Retinal pigment epithelial cell (primary cell): ENCODE data around the gene RAD21L1.

Experiments used
- DNase-seq: peaks from one replicate; pipeline ENCODE4 v3.0.0-alpha.2; 2010; ENCODE audit warnings: low read depth
- H3K4me3 ChIP-seq: 2 replicates; pipeline ENCODE4 v1.5.1; 2011; ENCODE audit warnings: mild to moderate bottlenecking, low read length, control low read depth, moderate library complexity
- CTCF ChIP-seq: conservative IDR thresholded peaks from 2 replicates; pipeline ENCODE4 v1.5.1; 2011; ENCODE audit warnings: low read depth, low read length, control low read depth, inconsistent platforms

The RAD21L1 gene

DNA sequence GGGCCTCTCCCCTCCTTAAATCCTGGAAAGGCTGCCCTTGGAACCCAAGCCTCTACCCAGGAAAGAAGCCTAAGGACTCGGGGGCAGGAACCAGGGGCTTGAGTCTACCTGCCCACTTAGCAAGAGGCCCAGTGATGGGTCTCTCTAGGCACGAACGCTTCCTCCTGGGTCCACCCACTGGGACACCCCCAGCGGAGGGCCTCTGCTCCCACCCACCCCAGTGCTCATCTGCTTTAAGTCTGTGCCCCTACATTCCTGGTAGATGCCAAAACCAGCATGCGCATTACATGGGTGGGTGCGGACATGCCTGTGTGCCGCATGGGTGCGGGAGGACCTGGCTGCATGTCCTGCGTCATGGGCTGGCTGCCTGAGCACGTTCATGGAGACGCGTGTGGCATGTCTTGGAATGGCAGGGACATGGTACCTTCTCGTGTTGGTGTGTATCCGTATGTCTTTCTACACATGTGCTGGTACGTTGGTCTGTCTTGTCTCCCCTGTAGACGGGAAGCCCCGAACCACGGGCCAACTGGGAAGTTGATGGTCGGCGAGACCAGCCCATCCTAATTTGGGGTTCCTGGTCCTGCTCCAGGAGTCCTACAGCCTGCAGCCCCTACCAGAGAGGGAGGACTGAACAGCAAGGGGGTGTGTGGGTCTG is 69.6 kb downstream of the RAD21L1 start:
- DNase-seq: no peak
- no peak for TF ChIP-seq CTCF

DNA sequence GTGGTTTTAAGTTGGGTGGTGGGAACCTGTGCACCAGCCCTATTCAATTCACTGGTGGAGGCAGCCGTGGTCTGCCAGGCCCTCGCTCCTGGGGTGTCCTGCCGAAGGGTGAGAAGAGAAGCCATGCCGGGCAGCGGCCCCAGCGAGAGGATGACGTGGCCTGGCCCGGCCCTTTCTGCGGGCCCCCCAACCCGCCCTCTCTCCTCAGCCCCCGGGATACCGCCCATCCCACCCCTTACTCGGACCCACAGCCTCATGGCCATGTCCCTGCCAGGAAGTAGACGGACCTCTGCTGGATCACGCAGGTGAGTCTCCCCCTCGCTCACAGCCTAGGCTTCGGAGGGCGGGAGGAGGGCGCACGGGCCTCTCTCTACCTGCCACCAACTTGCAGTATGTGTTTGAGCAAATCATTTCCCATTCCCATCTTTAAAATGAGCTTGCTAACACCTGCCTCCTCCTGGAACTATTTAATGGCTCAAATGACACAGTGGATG is 70.3 kb downstream of the RAD21L1 start:
- H3K4me3 ChIP-seq: no peak overlapping the region
- TF ChIP-seq CTCF: no peak
- no peak for DNase-seq

More for the DNA sequence above, 69.6 kb downstream of the RAD21L1 start:
- H3K4me3 ChIP-seq: no peak overlapping the region

DNA sequence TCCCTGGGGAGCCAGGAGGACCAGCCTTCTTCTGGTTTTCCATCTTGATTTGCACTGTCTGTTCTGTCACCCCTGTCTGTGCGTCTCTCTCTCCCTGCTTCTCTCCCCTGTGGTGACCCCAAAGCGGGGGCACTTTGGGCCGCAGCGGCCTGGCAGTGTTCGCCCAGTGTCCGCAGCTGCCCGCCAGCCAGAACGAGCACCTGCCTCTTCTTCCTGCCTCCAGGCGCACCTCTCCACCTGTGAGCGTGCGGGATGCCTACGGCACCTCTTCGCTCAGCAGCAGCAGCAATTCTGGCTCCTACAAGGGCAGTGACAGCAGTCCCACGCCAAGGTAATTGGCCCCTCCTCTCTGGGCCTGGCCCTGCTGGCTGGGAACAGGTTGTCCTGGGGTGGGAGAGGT is 71.1 kb downstream of the RAD21L1 start:
- no peak for DNase-seq
- no peak for TF ChIP-seq CTCF

GRCh38 chr20:1297486-1297885 is 71.6 kb downstream of the RAD21L1 start:
- no peak for TF ChIP-seq CTCF
- DNase-seq: no peak

More for the DNA sequence above, 71.1 kb downstream of the RAD21L1 start:
- no peak overlapping the region for H3K4me3 ChIP-seq

GRCh38 chr20:1298166-1298565 is 72.3 kb downstream of the RAD21L1 start:
- no peak overlapping the region for H3K4me3 ChIP-seq

More at GRCh38 chr20:1297486-1297885, 71.6 kb downstream of the RAD21L1 start:
- H3K4me3 ChIP-seq: no peak overlapping the region

DNA sequence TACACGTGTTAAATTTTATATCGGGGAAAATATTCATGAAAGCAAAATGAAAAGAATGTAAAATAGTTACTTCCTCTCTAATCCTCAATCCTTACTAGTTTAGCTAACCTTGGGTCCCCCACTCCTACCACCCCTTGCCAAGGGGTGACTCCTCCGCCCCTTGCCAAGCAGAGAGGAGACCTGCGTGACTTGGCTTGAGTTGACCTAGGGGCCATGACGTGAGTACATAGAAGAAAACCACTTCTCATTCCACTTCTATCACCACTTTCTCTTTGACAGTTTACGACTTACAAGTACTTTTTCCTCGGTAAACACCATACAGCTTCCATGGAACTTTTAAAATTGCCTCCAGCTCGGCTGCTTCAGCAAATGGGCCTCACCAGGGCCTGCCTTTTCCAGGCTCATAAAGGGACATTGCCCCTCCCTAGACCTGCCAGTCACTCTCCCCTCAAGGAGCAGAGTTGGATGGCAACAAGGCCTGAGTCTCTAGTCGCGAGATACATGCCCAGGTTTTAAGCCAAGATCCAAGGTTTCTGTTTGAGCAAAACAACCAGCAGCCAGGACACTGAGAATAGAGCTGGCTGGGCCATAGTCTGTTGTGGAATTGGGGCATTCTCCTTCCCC is 73.2 kb downstream of the RAD21L1 start:
- TF ChIP-seq CTCF: no peak
- no peak for DNase-seq

More at GRCh38 chr20:1298166-1298565, 72.3 kb downstream of the RAD21L1 start:
- DNase-seq: no peak
- no peak for TF ChIP-seq CTCF

GRCh38 chr20:1299522-1299921 is 73.7 kb downstream of the RAD21L1 start:
- H3K4me3 ChIP-seq: no peak overlapping the region
- peak; percentile 26 for TF ChIP-seq CTCF
- no peak for DNase-seq

More for the DNA sequence above, 73.2 kb downstream of the RAD21L1 start:
- no peak overlapping the region for H3K4me3 ChIP-seq
